GM19467 (cell line): ENCODE measurements around the gene LMOD3.

ENCODE experiments used
- ATAC-seq: cut with Tn5 transposase; IDR thresholded peaks from one replicate; pipeline ENCODE4 v1.9.1; 2021; ENCODE audit warnings: mild to moderate bottlenecking, moderate library complexity; ENCODE audit not compliant: unreplicated experiment

The LMOD3 gene

DNA sequence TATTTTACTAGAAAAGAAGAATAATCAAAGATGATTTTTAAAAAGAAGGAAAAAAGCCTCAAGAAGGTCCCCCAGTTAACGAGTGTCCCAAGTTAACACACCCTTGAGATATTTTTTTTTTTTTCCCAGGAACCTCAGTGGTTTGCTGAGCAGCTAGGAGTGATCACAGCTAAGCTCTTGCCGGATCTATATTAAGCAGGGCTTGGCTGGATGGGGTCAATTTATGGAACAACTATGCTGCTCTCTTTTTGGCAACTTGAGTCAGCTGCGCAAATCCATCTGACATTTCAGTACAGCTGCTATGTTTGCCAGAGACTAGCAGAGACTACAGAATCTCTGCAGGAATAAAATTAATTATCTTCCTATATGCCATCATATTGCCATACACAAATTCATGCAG lies at the start of gene LMOD3:
Gene LMOD3 (minus strand): TSS at position 193 of the 400 bp plus-strand sequence. CDS start 209 bp downstream, outside the sequence.
- no peak for ATAC-seq

DNA sequence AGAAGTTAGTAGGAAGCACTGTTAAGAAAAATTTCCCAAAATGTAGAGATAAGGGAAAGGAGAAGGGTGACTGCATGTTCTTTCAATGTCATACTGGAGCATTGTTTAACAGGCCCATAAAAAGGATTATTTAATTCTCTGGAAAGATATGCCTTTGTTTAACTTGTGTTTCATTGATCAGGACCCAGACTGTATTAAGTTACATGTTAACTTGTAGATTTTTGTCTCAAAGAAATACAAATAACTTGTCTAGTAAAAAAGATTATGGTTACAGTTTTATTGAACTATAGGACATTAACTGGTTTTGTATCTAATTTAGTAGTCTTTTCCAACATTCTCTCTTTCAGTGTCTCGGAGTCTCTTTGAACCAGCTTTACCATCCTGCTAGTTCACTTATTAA lies 49.7 kb upstream of the LMOD3 start:
- ATAC-seq: no peak

DNA sequence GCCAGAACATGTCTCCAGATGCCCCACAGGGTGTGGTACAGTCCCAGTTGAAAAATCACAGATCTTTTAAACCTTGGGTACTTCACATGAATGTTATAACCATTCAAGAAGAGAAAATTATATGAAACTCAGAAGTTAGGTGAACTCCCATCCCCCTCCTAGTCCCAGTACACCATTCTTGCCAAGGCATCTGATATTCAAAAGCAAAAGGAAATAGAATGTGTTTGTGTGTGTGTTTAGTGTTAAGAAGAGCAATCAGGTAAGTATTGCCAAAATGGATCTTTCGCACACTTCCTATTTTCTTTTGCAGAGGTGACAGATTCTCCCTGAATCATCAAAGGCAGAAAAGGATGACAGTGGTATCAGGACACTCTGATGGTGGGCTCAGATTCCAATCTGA lies 44.1 kb upstream of the LMOD3 start:
- no peak for ATAC-seq

DNA sequence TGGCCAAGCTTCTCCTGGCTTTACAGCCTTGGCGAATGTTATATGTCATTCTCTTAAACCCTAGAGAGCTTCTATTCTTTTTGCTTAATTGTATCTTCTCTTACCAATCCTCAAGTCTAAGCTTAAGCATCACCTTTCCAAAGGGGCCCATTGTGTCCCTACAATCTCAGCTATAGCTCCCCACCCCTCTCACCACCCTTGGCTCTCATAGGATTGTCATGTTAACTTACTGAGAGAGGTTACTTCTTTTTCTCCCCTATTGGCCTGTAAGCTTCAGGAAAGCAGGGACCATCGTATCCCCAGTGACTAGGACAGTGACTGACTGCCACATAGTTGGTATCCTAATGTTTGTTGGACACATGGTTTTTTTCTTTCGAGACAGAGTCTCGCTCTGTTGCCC lies 43.3 kb upstream of the LMOD3 start:
- no peak for ATAC-seq

DNA sequence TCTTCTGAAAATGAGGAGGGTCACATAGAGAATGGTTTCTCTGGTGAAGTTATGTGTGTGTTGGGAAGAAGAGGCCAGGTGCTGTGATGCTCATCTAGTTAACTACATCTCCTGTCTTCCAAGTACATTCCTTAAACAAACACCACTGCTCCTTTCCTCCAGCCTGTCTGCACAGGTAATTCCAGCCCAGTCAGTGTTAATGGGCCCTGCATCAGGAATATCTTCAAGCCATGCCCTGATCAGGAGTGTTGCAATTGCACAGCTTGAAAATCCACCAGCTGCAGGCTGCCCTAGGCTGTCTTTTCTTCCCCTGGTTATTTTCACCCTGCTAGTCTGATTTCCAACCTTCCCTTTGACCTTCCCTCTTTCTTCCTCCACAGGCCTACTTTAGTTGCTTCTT lies 41.9 kb upstream of the LMOD3 start:
- no peak for ATAC-seq

DNA sequence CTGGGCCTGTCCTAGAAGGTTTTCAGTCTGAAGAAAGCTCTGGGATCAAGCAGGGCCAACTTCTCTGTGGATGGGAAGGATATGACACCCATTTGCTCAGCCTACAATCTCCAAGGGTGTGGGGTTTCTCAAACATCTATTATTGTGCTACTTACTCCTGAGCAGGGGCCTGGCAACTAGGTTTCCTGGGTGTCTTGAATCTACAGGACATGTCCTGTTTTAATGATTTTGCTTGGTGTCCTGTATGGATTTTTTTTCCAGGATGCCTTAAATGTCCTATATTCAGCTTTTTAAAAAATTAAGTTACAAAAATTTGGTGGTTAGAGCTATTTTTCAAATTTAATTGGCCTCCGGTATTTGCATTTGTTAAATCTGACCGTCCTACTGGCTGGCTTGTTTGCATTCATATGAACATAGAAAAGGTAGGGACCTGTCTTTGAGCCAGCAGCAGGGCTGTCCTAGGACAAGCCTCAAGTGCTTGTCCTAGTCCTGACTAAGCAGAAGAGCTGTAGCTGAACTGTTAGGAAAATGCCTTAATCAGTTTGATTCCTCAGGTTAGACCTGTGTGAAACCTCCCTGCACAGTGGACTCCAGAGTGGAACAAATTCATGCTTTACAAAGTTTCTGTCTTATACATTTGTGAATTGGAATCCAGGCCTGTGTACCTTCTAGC lies 40.0 kb upstream of the LMOD3 start:
- ATAC-seq: no peak

DNA sequence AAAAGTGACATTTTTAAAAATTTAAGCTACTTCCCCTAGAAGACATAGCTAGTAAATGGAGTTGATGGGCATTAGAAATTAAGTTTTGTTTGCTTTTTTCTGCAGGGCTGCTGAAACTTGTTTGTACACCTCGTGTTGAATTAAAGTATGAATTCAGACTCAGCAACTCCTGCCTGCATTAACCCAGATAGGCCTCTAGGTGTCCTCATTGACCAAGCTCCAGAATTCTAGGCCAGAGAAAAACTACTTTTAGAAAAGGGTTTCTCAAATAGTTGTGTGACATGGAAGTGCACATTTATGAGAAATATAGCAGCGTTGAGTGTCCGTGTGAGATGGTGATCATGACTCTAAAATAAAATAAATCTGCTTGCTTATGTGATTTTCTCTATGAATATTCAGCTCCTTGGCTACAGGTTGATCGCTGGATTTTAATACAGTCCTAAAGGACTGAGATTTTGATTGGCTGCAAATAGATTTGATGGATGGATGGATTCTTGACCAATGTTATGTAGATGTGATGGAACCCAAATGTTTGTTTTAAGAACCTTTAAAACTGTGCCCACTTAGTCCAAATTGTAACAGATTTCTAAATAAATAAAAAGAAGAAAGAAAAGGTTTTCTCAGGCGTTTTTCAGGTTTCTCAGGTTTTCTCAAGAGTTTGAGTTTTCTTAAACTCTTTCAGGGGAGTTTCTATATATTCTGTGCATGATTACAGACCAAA lies 39.4 kb upstream of the LMOD3 start:
- no peak for ATAC-seq

DNA sequence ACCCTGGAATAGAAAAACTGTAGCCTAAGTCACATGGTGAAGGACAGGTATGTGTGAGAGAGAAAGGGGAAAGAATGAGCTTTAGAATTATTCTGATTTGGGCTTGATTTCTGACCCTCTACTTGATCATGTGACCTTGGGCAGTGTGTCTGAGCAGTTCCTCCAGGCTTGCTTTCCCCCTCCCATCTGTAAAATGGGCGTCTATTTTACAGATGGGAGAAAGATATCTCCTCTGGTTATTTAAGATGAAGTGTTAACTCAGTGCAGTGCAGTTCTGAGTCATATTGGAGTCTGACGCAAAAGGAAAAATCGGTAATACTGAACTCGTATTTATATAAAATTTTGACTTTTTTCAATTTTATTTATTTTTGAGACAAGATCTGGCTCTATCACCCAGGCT lies 38.1 kb upstream of the LMOD3 start:
- no peak for ATAC-seq

DNA sequence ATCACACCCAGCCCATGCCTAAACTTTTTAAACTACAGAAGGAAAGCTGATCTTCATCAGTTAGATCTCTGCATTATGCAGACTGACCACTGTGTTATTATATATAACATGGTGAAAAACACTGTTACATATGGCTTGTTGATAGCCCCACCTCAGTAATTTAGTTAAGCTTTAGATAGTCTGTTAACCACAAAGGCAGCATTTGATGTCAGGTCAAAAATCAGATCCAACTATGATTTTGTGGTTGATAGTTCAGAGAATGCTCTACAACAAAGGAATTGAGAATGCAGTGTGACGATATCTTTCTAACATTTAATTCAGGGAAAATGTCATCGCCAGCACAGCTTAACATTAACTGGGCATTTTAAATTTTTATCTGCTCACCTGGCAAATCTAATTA lies 37.7 kb upstream of the LMOD3 start:
- ATAC-seq: no peak

DNA sequence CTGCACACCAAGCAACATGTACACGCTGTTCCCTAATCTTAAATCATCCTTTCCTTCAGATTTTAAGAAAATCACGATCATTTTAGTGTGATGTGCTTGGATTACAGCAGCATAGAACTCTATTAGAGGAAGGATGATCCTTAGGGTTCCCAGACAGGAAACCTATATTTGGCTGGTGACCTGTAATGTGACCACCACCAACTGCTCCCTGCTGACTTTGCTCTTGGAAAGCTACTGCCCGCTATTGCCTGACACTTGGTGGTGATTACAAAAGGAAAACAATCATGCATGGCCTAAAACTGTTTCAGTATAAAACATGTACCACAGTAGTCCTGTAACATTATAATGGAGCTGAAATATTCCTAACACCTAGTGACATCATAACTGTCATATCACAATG lies 27.2 kb upstream of the LMOD3 start:
- no peak for ATAC-seq

DNA sequence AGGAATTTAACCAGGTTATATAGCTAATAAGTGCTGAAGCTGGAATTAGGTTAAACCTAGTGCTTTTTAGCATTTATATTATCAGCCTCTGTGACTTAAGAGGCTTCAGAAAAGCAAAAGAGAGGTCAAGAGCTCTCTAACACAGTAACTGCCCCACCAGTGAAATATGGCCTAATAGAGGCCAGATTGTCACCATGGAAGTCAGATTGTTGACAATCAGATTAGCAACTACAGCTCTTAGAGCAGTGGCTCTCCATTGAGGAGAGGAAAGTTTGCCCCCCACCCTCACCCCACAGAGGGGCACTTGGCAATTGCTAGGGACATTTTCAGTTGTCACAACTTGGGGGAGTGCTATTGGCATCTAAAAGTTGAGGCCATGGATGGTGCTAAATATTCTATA lies 23.3 kb upstream of the LMOD3 start:
- no peak for ATAC-seq

DNA sequence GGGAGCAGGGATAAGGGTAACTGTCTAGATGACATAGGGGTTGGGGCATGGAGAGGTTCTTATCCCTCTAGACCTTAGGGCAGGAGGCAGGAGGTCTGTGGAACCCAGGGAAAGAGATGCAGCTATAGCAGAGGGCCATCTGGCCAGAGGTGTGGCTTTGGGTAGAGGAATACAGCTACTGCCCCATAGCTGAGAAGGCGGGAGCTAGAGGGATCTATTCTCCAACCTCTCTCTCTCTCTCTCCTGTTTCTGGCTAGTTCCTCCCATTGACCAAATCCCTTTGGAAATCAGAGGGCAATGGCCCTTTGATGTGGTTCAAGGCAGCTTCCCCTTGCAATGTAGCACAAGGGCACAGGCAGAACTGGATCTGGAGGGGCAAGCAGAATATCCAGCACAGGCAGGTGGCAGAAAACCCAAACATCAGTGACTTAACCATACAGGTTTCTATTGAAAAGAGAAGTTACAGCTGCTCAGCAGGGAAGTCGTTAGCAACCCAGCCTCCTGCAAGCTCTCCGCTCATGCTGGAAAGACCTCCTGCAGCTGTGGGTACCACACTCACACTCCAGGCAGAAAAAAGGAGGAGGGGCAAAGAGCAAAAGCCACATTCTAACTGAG lies 22.3 kb upstream of the LMOD3 start:
- no peak for ATAC-seq

DNA sequence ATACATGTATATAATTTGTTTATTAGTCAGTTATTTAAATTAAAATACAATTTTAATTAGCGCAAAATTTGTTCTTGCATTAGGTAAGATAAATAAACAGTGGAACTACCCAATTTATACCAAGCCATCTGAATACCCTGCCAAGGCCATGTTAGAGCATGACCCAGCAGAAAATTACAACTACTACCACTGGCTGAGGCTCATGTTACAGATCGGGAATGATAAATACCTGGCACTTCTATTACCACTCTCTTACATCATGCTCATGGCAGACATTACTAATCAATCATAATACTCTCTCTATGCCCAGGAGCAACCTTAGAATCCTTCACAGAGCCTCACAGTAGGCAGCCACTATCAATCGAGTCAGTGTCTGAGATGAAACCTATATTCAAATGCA lies 21.2 kb upstream of the LMOD3 start:
- ATAC-seq: no peak

DNA sequence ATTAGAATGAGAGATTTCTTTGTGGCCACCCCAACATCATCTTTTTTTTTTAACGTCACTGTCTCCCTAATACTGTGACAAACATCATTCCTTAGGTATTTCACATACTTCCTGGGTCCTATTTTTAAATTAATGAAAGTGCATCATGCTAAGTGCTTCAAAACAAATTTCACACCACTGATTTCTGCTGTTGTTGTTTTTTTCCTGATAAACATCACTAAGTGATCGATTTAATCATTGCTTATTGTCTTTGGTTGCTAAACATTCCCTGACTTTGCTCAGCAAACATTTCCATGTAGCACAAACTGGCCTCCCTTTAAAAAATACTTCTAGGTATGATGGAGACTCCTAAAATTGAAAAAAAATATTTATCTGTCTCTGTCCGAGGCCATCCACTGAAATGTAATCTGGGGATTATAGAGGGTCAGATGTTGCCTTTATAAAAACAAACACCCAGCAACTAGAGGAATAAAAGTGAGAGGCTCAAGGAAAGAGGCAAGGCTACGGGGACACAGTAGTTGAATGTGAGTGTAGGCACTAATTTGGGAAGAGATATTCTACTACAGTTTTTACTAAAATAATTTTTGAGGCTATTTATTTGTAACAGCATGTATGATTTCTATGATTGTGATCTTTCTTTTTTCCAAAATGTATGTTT lies 20.5 kb upstream of the LMOD3 start:
- ATAC-seq: no peak

DNA sequence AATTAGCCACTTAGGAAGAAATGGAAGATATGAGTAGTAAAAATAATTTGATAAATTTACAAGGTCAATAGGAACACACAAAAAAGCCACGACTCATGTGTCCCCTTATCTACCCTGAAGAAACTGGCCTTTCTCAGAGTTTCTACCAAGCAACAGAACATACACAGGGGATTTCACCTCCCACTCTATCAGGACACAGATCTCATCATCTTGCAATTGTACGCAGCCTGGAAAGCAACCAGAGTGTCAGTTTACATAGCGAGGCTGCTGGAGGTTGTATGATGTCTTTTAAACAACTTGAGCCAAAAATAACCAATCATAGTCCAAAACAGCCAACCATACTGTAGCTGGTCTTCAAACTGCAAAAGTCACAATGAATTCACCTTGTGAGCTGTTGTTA lies 19.7 kb upstream of the LMOD3 start:
- ATAC-seq: no peak

DNA sequence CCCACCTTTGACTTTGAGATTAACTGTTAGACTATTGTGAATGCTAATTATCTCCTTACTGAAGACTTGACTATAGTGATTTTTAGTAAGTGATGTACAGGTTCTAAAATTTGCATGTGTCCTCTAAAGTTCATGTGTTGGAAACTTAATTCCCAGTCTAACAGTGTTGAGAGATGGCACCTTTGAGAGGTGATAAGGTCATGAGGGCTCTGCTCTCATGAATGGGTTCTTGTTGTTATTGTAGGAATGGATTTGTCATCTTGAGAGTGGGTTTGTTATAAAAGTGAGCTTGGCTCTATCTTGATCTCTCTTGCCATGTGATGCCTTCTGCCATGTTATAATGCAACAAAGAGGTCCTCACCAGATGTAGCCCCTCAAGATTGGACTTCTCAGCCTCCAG lies 18.9 kb upstream of the LMOD3 start:
- ATAC-seq: no peak

DNA sequence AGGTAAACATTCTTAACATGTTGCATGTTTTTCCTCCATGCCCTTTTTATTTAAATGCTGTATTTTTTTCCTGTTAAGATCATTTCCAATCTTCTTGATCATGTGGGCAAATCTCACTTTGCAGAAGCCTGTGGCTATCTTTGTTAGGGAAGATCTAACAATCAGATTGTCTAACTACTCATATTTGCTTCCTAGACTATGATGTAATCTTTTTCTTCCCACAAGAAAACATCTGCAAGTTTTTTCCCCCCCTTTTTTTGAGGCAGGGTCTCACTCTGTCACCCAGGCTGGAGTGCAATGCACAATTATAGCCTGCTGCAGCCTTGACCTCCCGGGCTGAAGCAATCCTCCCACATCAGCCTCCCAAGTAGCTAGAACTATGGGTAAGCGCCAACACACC lies 15.0 kb upstream of the LMOD3 start:
- no peak for ATAC-seq

DNA sequence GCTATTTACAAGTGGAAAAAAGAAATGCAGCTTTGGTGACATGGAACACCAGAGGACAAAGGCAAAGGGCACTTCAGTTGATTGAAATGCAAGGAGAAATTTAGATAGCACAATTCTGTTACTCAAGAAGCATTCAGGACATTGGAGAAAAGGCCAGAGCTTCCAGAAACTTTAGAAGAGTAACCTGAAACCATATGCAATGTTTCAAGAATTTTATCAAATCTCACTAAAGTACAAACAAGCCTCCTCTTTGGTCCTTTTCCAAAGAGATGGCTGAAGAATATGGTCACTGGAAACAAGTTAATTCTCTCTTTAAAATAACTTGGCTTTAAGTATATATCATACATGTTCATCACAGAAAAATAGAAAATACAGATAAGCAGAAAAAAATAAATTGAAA lies 14.6 kb upstream of the LMOD3 start:
- no peak for ATAC-seq

DNA sequence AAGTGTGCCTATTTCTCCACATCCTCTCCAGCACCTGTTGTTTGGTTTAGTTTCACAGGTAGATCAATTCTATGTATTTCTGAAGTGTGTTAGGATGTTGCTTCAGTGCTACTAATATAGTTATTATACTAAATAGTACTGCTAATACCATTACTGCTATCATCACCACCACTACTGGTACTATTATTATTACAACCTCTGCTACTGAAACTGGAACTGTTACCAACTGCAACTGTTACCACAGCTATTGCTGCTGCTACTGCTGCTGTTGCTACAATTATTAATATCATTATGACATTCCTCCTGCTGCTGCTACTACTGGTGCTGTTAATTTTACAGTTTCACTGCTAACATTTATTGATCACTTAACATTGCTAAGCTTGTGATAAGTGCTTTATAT lies 8.3 kb upstream of the LMOD3 start:
- peak; percentile 91 for ATAC-seq

DNA sequence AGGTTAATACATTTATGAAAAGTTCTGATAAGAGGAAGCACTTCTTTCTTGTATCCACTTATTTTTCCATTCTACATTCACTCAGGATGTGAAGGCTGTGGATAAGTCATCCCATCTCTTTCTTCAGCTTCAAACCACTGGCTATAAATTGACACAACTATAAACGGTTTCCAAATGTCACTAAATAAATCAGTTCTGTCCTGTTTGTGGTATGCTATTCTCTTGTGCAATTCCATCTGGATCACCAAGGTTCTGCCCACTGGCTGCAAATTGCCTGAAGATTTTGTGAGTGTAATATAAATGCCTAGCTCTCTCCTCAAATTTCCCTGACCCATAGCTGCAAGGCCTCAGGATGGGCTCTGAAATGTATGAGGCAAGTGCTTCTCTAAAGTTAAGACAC lies 7.1 kb upstream of the LMOD3 start:
- no peak for ATAC-seq

DNA sequence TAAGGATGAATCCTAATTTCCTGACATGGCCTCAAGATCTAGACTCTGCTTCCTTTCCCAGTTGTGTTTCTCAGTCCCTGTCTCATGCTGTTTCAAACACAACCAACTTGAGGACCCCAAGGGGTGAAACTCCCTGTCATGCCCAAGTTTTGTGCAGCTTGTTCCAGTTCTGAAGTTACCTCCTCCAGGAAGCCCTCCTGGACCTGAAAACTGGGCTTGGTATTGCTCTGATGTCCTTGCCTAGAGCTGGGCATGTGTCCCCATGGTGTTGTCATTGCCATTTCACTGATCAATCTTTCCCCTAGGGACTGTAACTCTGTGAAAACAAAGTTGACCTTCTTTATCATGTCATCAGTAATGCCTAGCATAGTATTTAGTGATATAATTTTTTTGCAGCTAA lies 6.1 kb upstream of the LMOD3 start:
- no peak for ATAC-seq

DNA sequence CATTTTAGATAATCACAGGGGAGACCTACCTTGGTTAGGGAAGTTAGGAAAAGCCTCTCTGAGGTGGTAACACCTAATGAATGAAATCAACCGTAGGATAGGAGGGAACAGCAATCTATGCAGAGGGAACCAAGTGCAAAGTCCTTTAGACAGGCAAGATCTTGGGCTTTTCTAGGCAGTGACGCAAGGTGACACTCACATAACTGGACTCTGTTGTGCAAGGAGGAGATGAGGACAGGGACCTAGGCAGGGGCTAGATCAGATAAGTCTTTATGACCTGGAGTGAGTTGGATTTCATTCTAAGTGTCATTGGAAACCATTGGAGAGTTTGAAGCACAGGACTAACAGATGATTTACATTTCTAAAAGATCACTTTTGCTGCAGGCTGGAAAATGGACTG lies 4.6 kb upstream of the LMOD3 start:
- no peak for ATAC-seq
